ENCODE results near the gene SPDYE17. TPM values are rescaled to one million over a fixed set of nuclear protein-coding genes. Genes with fewer than 3 reads are reported as not detected.
"Not testable (repeated sequence)": the region's sequence is repeated elsewhere in the genome, so short reads cannot be mapped to it uniquely, and the experiment has no call there.

The SPDYE17 gene
- total RNA-seq, 2 donors from 2014 or later, result not detected

GRCh38 chr7:77002104-77002503 is 30.1 kb downstream of the SPDYE17 start:
- intact Hi-C loops (cut with DNase I), result not testable (repeated sequence)
- DNase-seq (ENCODE audit: low spot score), result peak; percentile 78

DNA sequence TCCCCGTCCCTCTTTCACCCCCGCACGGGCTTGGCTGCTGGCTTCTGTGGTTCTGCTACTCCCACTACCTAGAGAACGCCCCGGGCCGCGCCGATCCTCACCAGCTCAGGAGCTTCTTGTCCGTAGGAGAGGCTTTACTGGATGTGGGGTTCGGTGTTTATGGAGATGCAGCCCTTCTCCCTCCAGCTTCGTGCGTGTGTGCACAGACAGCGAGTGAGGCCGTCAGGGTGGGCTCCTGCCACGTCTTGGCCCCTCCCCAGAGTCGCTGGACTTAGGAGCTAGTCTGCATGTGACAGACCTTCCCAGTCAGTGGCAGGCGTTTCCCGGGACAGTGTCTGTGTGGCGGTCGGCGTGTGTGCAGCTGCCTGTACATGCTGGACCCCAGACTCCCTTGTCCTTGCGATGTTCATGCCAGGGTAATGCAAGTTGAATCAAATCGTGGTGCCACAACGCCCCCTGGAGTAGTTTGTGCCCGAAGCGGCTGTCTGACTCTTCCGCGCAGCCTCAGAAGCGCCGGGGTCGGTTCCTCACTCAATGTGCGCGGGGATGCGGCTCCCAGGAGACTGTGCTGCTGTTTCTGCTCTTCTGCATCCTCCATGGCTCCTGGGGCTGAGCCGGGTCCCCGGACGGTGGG is 32.6 kb downstream of the SPDYE17 start:
- DNase-seq (ENCODE audit: low spot score), result not testable (repeated sequence)
- intact Hi-C loops (cut with DNase I), result loop anchor here in 1 of 2 donors (5.0 kb wide), 1 partner anchor 497 kb away; no protein-coding TSS in a partner anchor

DNA sequence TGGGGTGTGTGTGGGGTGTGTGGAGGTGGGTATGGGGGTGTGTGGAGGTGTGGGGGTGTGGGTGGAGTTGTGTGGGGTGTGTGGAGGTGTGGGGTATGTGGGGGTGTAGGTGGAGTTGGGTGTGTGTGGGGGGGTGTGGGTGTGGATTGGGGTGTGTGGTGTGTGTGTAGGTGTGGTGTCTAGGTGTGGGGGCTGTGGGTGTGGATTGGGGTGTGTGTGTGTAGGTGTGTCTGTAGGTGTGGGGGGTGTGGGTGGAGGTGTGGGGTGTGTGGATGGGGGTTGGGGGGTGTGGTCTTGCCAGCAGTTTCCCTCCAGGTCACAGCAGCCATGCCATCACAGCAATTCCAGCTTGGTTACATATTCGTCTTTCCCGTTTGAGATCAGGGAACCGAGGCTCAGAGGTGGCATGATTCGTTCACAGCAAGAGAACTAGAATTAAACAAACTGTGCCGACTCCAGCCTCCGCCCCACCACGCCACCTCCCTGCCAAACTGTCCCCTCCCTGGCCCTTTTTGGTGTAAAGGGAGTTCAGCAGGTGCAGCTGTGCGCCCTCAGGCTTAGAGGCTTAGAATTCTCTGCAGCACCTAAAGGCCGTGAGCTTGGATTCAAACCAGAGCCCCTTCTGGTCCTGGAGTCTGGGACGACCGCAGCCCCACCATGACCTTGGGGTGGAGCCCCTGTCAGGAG is 33.3 kb downstream of the SPDYE17 start:
- intact Hi-C loops (cut with DNase I), result loop anchor here in 1 of 2 donors (5.0 kb wide), 1 partner anchor 497 kb away; no protein-coding TSS in a partner anchor
- DNase-seq (ENCODE audit: low spot score), result not testable (repeated sequence)

- no peak for DNase-seq (ENCODE audit: low spot score)
- intact Hi-C loops (cut with DNase I), result loop anchor here in 1 of 2 donors (5.0 kb wide), 1 partner anchor 496 kb away; no protein-coding TSS in a partner anchor
Observed at GRCh38 chr7:76998285-76998589, 33.9 kb downstream of the SPDYE17 start.

- intact Hi-C loops (cut with DNase I), result loop anchor here in 1 of 2 donors (5.0 kb wide), 1 partner anchor 495 kb away; no protein-coding TSS in a partner anchor
- DNase-seq (ENCODE audit: low spot score), result no peak
Observed at GRCh38 chr7:76997381-76998284, 34.5 kb downstream of the SPDYE17 start.

- intact Hi-C loops (cut with DNase I), result loop anchor here in 1 of 2 donors (5.0 kb wide), 1 partner anchor 495 kb away; no protein-coding TSS in a partner anchor
- DNase-seq (ENCODE audit: low spot score), result peak; percentile 18
Observed at GRCh38 chr7:76996932-76997331, 35.2 kb downstream of the SPDYE17 start.

GRCh38 chr7:76994286-76994685 is 37.9 kb downstream of the SPDYE17 start:
- intact Hi-C loops (cut with DNase I), result not testable (repeated sequence)
- peak; percentile 64 for DNase-seq (ENCODE audit: low spot score)

GRCh38 chr7:76993831-76994230 is 38.3 kb downstream of the SPDYE17 start:
- intact Hi-C loops (cut with DNase I), result not testable (repeated sequence)
- peak; percentile 72 for DNase-seq (ENCODE audit: low spot score)

GRCh38 chr7:76992871-76993270 is 39.3 kb downstream of the SPDYE17 start:
- intact Hi-C loops (cut with DNase I), result not testable (repeated sequence)

DNA sequence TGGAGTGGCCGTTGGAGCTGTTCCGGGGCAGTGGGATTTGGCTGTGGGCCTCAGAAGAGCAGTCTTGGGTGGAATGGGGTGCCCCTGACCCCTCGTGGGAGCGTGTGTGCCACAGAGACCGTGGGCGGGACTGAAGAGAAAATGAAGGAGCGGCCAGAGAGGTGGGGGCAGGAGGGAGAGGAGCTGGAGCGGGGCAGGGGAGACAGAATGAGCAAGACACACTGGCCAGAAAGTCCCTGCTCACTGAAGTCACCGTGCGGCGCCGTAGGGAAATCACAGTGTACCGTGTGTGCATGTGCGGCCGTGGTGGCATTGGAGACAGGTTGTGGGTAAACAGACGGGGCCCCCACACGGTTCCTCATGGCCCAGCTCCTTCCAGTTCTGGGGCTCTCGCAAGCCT is 40.0 kb downstream of the SPDYE17 start:
- intact Hi-C loops (cut with DNase I), result not testable (repeated sequence)
- DNase-seq (ENCODE audit: low spot score), result peak; percentile 62

More at GRCh38 chr7:76992871-76993270, 39.3 kb downstream of the SPDYE17 start:
- DNase-seq (ENCODE audit: low spot score), result not testable (repeated sequence)

DNA sequence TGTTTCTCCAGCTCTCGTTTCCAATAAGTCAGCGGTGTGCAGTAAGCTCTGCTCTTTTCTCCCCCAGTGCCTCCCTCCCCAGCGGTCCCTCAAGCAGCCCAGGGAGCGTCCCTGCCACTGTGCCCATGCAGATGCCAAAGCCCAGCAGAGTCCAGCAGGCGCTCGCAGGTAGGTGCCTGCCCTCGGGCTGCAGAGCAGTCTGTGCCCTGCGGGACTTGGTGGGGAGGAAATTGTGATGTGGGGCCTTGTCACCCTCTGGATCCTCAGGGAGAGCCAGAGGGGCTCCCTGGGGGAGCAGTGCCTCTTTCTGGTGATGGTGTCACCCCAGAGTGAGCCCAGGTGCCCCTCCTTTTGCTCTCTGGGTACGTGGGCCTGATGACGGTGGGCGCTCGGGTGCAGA is 42.0 kb downstream of the SPDYE17 start:
- DNase-seq (ENCODE audit: low spot score), result peak; percentile 41
- intact Hi-C loops (cut with DNase I), result not testable (repeated sequence)

DNA sequence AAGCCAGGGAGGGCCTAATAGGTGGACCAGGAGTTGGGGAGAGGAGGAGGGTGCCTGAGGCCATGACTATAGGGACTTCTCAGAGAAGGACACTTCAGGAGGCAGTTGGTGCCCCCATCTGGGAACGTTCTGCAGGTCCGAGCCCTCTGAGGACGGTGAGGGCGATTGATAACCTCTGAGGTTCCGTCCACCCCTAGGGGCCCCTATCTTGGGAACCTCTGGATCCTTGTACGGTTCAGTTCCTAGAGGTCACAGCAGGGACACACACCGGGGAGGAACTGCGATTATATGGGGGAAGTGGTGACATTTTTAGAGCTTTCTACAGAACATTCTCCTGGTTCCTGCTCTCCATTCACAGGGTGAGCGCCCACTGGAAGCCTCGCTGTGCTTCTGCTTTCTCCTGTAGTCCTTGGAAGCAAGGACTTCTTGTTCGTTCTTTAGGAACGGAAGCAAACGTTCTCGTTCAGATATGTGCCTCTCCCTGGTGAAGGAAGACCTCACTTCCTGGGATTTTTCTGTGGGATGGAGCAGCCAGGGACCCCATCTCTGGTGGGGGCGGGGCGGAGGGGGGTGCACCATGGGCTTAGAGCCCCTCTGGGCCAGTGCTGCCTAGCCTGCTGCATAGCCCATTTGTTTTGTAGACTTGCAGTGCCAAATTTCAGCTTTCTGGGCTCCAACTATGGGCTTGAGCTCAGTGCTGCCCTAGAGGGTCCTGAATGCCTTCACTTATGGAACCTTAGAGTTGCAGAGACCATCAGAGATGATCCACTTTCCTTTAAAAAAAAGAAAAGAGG is 46.0 kb downstream of the SPDYE17 start:
- intact Hi-C loops (cut with DNase I), result not testable (repeated sequence)
- DNase-seq (ENCODE audit: low spot score), result peak; percentile 69

DNA sequence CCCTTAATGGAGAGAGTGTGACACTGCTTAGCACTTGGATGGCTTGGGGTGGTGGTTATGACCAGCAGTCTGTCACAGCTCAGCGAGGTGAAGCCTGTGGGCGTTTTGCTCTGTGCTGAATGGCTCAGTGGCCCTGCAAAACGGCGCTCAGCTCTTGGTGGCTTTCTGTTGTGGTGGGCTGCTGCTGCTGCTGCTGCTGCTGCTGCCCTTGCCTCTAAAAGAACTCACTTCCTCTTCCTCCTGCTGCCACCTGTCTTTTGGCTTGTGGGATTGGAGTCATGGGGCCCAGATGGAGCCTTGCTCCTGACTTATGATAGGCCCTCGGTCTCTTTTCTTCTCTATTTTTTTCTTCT is 47.4 kb downstream of the SPDYE17 start:
- intact Hi-C loops (cut with DNase I); DNase-seq (ENCODE audit: low spot score): not testable (repeated sequence)

DNA sequence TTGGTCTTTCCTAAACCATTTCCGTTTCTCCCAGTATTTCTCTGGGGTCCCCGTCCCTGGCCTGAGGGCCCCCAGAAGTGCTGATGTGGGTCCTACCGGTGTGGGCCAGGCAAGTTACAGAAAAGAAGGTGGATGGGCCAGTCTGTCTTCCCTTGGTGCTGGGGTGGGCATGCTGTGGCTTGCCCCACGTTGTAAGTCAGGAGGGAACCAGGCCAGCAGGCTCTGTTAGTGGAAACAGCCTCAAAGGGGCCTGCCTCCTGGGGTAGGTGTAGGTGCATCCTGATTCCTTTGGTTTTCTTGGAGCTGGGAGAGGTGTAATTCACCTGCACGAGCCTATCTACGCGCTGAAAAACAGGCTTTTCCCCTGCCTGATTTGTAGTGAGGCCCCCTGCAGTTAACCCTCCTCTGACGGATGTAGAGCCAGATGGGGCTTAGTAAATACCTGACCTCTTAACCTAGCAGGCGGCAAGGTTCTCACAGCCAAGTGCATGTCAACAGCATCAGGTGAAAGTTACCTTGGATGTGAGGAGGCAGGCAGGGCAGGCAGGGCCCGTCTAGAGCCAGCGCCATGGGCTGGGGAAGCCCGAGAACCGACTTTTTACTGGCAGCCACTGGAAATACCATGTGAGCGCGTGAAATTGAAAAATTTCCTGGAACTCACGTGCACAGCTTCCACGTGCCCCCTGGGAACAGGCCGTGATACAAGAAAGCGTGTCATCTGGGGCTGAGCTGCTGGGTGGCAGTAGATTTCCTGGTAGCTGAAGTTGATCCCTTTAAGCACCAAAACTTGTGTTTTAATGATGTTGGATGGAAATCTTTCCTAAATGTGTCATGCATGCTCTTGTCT is 48.0 kb downstream of the SPDYE17 start:
- DNase-seq (ENCODE audit: low spot score); intact Hi-C loops (cut with DNase I): not testable (repeated sequence)

DNA sequence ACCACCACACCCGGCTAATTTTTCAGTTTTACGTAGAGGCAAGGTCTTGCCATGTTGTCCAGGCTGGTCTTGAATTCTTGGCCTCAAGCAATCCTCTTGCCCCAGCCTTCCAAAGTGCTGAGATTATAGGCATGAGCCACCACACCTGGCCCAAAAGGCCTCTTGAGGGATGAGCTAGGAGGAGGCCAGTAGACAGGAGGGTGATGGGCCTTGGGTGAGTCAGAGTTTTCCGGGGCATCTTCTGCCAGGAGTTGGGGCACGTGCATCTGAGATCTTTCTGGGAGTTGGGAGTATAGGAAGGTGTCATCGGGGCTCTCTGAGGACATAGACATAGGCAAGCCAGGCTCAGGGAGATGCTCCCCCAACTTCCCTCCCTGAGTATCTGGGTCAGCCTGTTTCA is 48.8 kb downstream of the SPDYE17 start:
- intact Hi-C loops (cut with DNase I), result not testable (repeated sequence)
- DNase-seq (ENCODE audit: low spot score), result peak; percentile 1

DNA sequence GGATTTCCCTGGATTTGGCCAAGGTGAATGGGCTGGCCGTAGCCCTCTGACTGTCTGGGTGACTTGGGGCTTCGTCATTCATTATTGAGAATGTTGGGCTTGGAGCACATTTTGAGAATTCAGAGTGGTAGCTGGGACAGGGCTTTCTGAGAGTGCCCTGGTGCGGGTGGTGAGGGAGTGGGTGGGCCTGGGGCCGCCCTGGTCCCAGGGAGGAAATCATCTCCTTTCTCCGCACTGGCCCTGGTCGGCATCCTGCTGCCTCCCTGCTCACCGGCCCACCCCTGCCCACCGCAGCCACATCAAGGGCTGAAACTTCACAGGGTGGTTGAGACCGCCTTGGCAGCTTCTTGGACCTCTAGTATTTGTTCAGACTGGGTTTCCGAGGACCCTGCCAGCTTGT is 49.7 kb downstream of the SPDYE17 start:
- peak; percentile 38 for DNase-seq (ENCODE audit: low spot score)
- intact Hi-C loops (cut with DNase I), result not testable (repeated sequence)

GRCh38 chr7:76981187-76981970 is 50.8 kb downstream of the SPDYE17 start:
- intact Hi-C loops (cut with DNase I), result not testable (repeated sequence)
- peak; percentile 64 for DNase-seq (ENCODE audit: low spot score)

Measured in posterior vena cava (tissue), 2 donors.